ENCODE results near the gene SLF1.
"Not testable (repeated sequence)": the region's sequence is repeated elsewhere in the genome, so short reads cannot be mapped to it uniquely, and the experiment has no call there.

SLF1 gene

GRCh38 chr5:94618493-94619328 is at the start of gene SLF1, which contains the start of gene KIAA0825:
TSS of gene SLF1 (plus strand) at chr5:94618669. CDS start at chr5:94628811, 10,142 bp downstream.
TSS of gene KIAA0825 (minus strand) at chr5:94618604. CDS start at chr5:94537126, 81,478 bp downstream.
- H3K36me3 Mint-ChIP-seq: peaks cover 1% of the 10 kb centered on the region
- H3K4me1 Mint-ChIP-seq: peaks cover 17% of the 10 kb centered on the region
- H3K27me3 Mint-ChIP-seq: no peaks in the 10 kb centered on the region
- H3K4me3 Mint-ChIP-seq: peak within 1 kb of the TSS; percentile 98
- peak; percentile 93 for ATAC-seq (ENCODE audit: low read depth)
- H3K27ac Mint-ChIP-seq: peak within 1 kb of the TSS; percentile 88
- no peaks in the 10 kb centered on the region for H3K9me3 Mint-ChIP-seq
- peak; percentile 71 to 74 for DNase-seq (ENCODE audit: low spot score in 2 of 2)

GRCh38 chr5:94571415-94571814 is 47.1 kb upstream of the SLF1 start:
- H3K4me1 Mint-ChIP-seq: no peaks in the 10 kb centered on the region
- no peak overlapping the region for H3K4me3 Mint-ChIP-seq
- H3K9me3 Mint-ChIP-seq: no peaks in the 10 kb centered on the region
- H3K27ac Mint-ChIP-seq: no peak overlapping the region
- H3K27me3 Mint-ChIP-seq: no peaks in the 10 kb centered on the region
- ATAC-seq (ENCODE audit: low read depth) (no peak), DNase-seq (ENCODE audit: low spot score in 2 of 2) (no peak)
- H3K36me3 Mint-ChIP-seq: no peaks in the 10 kb centered on the region

GRCh38 chr5:94573349-94573748 is 45.1 kb upstream of the SLF1 start:
- not testable (repeated sequence) for DNase-seq (ENCODE audit: low spot score in 2 of 2); H3K27me3 Mint-ChIP-seq; H3K9me3 Mint-ChIP-seq; H3K27ac Mint-ChIP-seq; H3K4me1 Mint-ChIP-seq; ATAC-seq (ENCODE audit: low read depth); H3K36me3 Mint-ChIP-seq; H3K4me3 Mint-ChIP-seq

- ATAC-seq (ENCODE audit: low read depth) (no peak), DNase-seq (ENCODE audit: low spot score in 2 of 2) (no peak)
- H3K4me3 Mint-ChIP-seq: no peak overlapping the region
Observed at GRCh38 chr5:94575196-94575595, 43.3 kb upstream of the SLF1 start.

GRCh38 chr5:94577466-94578245 is 40.8 kb upstream of the SLF1 start:
- peak in 1 of 2 donors; percentile 0 for DNase-seq (ENCODE audit: low spot score in 2 of 2)
- ATAC-seq (ENCODE audit: low read depth): peak; percentile 44
- Mint-ChIP-seq H3K27ac (no peak overlapping the region), H3K9me3 (no peaks in the 10 kb centered on the region), H3K4me3 (no peak overlapping the region), H3K36me3 (no peaks in the 10 kb centered on the region), H3K4me1 (peaks cover 8% of the 10 kb centered on the region), H3K27me3 (no peaks in the 10 kb centered on the region)

More at GRCh38 chr5:94575196-94575595, 43.3 kb upstream of the SLF1 start:
- H3K36me3 Mint-ChIP-seq: no peaks in the 10 kb centered on the region
- H3K9me3 Mint-ChIP-seq: no peaks in the 10 kb centered on the region
- H3K27me3 Mint-ChIP-seq: no peaks in the 10 kb centered on the region
- H3K4me1 Mint-ChIP-seq: peaks cover 8% of the 10 kb centered on the region
- no peak overlapping the region for H3K27ac Mint-ChIP-seq

- H3K4me1 Mint-ChIP-seq: no peaks in the 10 kb centered on the region
- H3K27me3 Mint-ChIP-seq: no peaks in the 10 kb centered on the region
Observed at GRCh38 chr5:94595281-94595840, 23.1 kb upstream of the SLF1 start.

GRCh38 chr5:94613583-94613982 is 4.9 kb upstream of the SLF1 start:
- ATAC-seq (ENCODE audit: low read depth): no peak
- Mint-ChIP-seq H3K4me1 (peaks cover 3% of the 10 kb centered on the region), H3K36me3 (no peaks in the 10 kb centered on the region), H3K27ac (no peak overlapping the region), H3K4me3 (no peak overlapping the region), H3K27me3 (no peaks in the 10 kb centered on the region), H3K9me3 (no peaks in the 10 kb centered on the region)
- no peak for DNase-seq (ENCODE audit: low spot score in 2 of 2)

More at GRCh38 chr5:94595281-94595840, 23.1 kb upstream of the SLF1 start:
- ATAC-seq (ENCODE audit: low read depth) (no peak), DNase-seq (ENCODE audit: low spot score in 2 of 2) (no peak)
- Mint-ChIP-seq H3K4me3 (no peak overlapping the region), H3K9me3 (peaks cover 2% of the 10 kb centered on the region), H3K27ac (no peak overlapping the region), H3K36me3 (peaks cover 4% of the 10 kb centered on the region)

GRCh38 chr5:94614156-94614805 is 4.2 kb upstream of the SLF1 start:
- Mint-ChIP-seq H3K4me1 (peaks cover 8% of the 10 kb centered on the region), H3K27me3 (no peaks in the 10 kb centered on the region), H3K4me3 (no peak overlapping the region), H3K27ac (no peak overlapping the region), H3K36me3 (no peaks in the 10 kb centered on the region), H3K9me3 (no peaks in the 10 kb centered on the region)
- ATAC-seq (ENCODE audit: low read depth) (no peak), DNase-seq (ENCODE audit: low spot score in 2 of 2) (no peak)

- ATAC-seq (ENCODE audit: low read depth): no peak
- H3K4me1 Mint-ChIP-seq: peaks cover 12% of the 10 kb centered on the region
- H3K9me3 Mint-ChIP-seq: no peaks in the 10 kb centered on the region
Observed at GRCh38 chr5:94615862-94616261, 2.6 kb upstream of the SLF1 start.

GRCh38 chr5:94618029-94618492 is 408 bp upstream of the SLF1 start:
- H3K4me1 Mint-ChIP-seq: peaks cover 17% of the 10 kb centered on the region
- H3K9me3 Mint-ChIP-seq: no peaks in the 10 kb centered on the region
- peaks cover 1% of the 10 kb centered on the region for H3K36me3 Mint-ChIP-seq
- DNase-seq (ENCODE audit: low spot score in 2 of 2): no peak
- H3K4me3 Mint-ChIP-seq: peak overlapping the region; percentile 98
- H3K27me3 Mint-ChIP-seq: no peaks in the 10 kb centered on the region
- ATAC-seq (ENCODE audit: low read depth): no peak
- peak overlapping the region; percentile 88 for H3K27ac Mint-ChIP-seq

More at GRCh38 chr5:94615862-94616261, 2.6 kb upstream of the SLF1 start:
- H3K36me3 Mint-ChIP-seq: no peaks in the 10 kb centered on the region
- no peak overlapping the region for H3K4me3 Mint-ChIP-seq
- DNase-seq (ENCODE audit: low spot score in 2 of 2): no peak
- no peak overlapping the region for H3K27ac Mint-ChIP-seq
- no peaks in the 10 kb centered on the region for H3K27me3 Mint-ChIP-seq

GRCh38 chr5:94620256-94620655 is 1.8 kb downstream of the SLF1 start:
- Mint-ChIP-seq H3K9me3 (no peaks in the 10 kb centered on the region), H3K4me1 (peaks cover 17% of the 10 kb centered on the region), H3K27me3 (no peaks in the 10 kb centered on the region), H3K4me3 (no peak overlapping the region), H3K27ac (no peak overlapping the region), H3K36me3 (peaks cover 1% of the 10 kb centered on the region)
- DNase-seq (ENCODE audit: low spot score in 2 of 2) (no peak), ATAC-seq (ENCODE audit: low read depth) (no peak)

GRCh38 chr5:94621763-94622162 is 3.3 kb downstream of the SLF1 start:
- Mint-ChIP-seq H3K4me3 (no peak overlapping the region), H3K27ac (no peak overlapping the region), H3K9me3 (no peaks in the 10 kb centered on the region), H3K27me3 (no peaks in the 10 kb centered on the region), H3K36me3 (peaks cover 1% of the 10 kb centered on the region), H3K4me1 (peaks cover 17% of the 10 kb centered on the region)
- DNase-seq (ENCODE audit: low spot score in 2 of 2) (no peak), ATAC-seq (ENCODE audit: low read depth) (no peak)

GRCh38 chr5:94623011-94623410 is 4.5 kb downstream of the SLF1 start:
- no peak overlapping the region for H3K27ac Mint-ChIP-seq
- no peaks in the 10 kb centered on the region for H3K27me3 Mint-ChIP-seq
- no peak overlapping the region for H3K4me3 Mint-ChIP-seq

More at GRCh38 chr5:94623011-94623410, 4.5 kb downstream of the SLF1 start:
- no peak for DNase-seq (ENCODE audit: low spot score in 2 of 2)
- H3K36me3 Mint-ChIP-seq: peaks cover 1% of the 10 kb centered on the region
- ATAC-seq (ENCODE audit: low read depth): no peak
- no peaks in the 10 kb centered on the region for H3K9me3 Mint-ChIP-seq
- peaks cover 14% of the 10 kb centered on the region for H3K4me1 Mint-ChIP-seq

All from memory B cell (primary cell).